ENCODE measurements around the gene KRT20.
"Not testable (repeated sequence)": the region's sequence is repeated elsewhere in the genome, so short reads cannot be mapped to it uniquely, and the experiment has no call there.

KRT20 gene

DNA sequence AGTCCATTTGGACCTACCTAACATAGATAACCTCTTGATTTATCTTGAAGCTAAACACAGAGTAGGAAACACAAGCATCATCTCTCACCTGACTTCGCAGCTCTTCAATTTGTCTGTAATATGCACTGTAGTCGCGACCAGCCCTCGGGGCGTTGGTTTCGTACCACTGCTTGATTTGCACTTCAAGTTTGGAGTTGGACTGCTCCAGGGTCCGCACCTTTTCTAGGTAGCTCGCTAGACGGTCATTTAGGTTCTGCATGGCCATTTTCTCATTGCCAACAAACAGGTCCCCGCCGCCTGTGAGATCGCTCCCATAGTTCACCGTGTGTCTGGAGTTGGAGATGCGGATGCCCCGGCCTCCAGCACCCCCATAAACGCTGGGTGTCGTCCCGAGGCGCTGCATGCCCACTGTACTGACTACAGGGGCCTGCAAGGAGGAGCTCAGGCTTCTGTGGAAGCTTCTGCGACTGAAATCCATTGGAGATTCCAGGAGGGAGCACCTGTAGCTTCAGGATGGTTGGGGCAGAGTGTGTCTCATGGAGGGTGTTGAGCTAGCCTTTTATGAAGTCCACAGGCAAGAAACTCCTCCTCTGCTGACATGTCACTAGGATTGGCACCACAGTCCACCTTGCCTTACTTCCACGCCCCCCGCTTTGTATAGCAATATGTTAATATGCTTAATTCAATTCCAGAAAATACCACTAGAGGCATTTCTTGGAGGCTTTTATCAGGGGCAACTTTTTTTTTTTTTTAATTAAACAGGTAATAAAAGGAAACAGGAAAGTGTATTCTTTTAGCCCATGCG lies at the start of gene KRT20:
Gene KRT20, minus strand, starts transcription at position 535 of the 805 bp plus-strand sequence. Its CDS starts 57 bp downstream, at position 478.
- peak; percentile 8 for TF ChIP-seq CTCF (IDR thresholded peaks at IDR 0.05; ENCODE audit: control insufficient read depth, insufficient read depth, low read depth, low read length, missing control alignments)
- H3K4me3 ChIP-seq (ENCODE audit: control insufficient read depth, low read depth, low read length) = no peak within 1 kb of the TSS
- no peak for DNase-seq (ENCODE audit: low read depth)

DNA sequence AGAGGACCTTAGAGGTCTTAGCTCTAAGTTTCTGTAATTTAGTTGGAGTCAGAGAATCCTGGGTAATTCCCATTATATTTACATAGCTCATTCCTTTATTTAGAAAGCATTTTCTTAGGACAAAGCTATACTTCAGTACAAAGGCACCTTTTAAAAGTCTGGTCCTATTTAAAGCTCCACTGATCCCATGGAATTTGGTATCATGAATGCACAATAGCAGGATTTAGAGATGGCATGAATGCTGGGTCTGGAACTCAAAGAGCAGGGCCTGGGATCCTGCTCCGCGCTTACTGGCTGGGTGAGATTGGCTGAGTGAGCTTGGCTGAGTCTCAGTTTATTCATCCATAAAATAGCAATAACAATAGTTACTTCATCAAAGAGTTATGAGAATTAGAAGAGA lies 47.6 kb upstream of the KRT20 start:
- TF ChIP-seq CTCF (IDR thresholded peaks at IDR 0.05; ENCODE audit: control insufficient read depth, insufficient read depth, low read depth, low read length, missing control alignments) = no peak
- no peak for DNase-seq (ENCODE audit: low read depth)
- H3K4me3 ChIP-seq (ENCODE audit: control insufficient read depth, low read depth, low read length) = no peak overlapping the region

DNA sequence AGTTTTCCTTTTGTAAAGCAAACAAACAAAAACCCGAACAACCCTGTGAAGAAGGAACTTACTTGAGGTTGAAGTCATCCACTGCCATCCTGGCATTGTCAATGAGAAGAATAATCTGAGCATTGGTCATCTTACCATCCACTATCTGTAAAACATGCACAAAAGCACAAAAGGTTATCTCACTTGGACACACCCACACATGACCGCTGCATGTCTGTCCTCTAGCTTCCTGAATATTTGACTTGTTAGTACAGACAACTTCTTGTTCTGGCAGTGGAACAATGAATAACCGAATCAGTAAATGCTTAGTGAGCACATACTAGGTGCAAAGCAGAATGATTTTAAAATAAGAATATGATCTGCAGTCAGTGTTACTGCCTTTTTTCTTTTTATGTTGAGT lies 46.3 kb upstream of the KRT20 start:
- TF ChIP-seq CTCF (IDR thresholded peaks at IDR 0.05; ENCODE audit: control insufficient read depth, insufficient read depth, low read depth, low read length, missing control alignments) = no peak
- DNase-seq (ENCODE audit: low read depth) = no peak
- no peak overlapping the region for H3K4me3 ChIP-seq (ENCODE audit: control insufficient read depth, low read depth, low read length)

GRCh38 chr17:40926341-40926740 lies 41.3 kb upstream of the KRT20 start:
- DNase-seq (ENCODE audit: low read depth) = no peak
- H3K4me3 ChIP-seq (ENCODE audit: control insufficient read depth, low read depth, low read length) = no peak overlapping the region
- no peak for TF ChIP-seq CTCF (IDR thresholded peaks at IDR 0.05; ENCODE audit: control insufficient read depth, insufficient read depth, low read depth, low read length, missing control alignments)

- DNase-seq (ENCODE audit: low read depth) = peak; percentile 51
Observed at GRCh38 chr17:40922239-40922638, 37.2 kb upstream of the KRT20 start.

DNA sequence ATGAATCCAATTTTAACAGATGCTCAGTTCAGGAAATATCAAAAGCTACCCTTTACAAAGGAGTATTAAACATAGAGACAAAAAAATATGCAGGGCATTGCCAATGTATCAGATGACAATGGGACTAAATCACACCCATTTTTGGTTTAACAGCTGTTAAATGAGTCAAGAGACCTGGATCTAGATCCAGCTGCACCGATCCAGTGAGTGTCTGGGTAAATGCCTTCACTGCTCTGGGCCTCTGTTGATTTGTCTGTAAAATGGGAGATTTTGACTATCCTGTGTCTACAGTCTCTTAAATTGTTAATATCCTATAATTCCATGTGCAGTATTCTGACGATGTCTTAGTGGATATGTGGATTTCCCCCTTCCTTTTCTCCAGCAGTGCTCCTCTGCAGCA lies 36.0 kb upstream of the KRT20 start:
- H3K4me3 ChIP-seq (ENCODE audit: control insufficient read depth, low read depth, low read length) = no peak overlapping the region
- no peak for DNase-seq (ENCODE audit: low read depth)
- no peak for TF ChIP-seq CTCF (IDR thresholded peaks at IDR 0.05; ENCODE audit: control insufficient read depth, insufficient read depth, low read depth, low read length, missing control alignments)

More at GRCh38 chr17:40922239-40922638, 37.2 kb upstream of the KRT20 start:
- no peak overlapping the region for H3K4me3 ChIP-seq (ENCODE audit: control insufficient read depth, low read depth, low read length)
- TF ChIP-seq CTCF (IDR thresholded peaks at IDR 0.05; ENCODE audit: control insufficient read depth, insufficient read depth, low read depth, low read length, missing control alignments) = no peak

- not testable (repeated sequence) for DNase-seq (ENCODE audit: low read depth); H3K4me3 ChIP-seq (ENCODE audit: control insufficient read depth, low read depth, low read length)
Observed at GRCh38 chr17:40917116-40917515, 32.1 kb upstream of the KRT20 start.

All from AG09309 (cell line).